Neural progenitor cell (in vitro differentiated cells): ENCODE data around the gene PHF20. TPM values are rescaled to one million over a fixed set of nuclear protein-coding genes. Genes with fewer than 3 reads are reported as not detected.

Experiments used
- DNase-seq: peaks from one replicate; pipeline ENCODE4 v3.0.0-alpha.2; 2016; ENCODE audit warnings: low spot score
- H2AFZ ChIP-seq: fragments of 200-600 bp; sonication (generic); replicated peaks from 2 replicates; pipeline ENCODE4 v1.6.1; 2016; ENCODE audit warnings: antibody characterized with exemption
- H3F3A ChIP-seq: fragments of 200-600 bp; sonication (generic); 2 replicates; pipeline ENCODE4 v1.6.1; 2016; ENCODE audit warnings: antibody characterized with exemption, low read depth
- H3K27ac ChIP-seq: fragments of 200-600 bp; sonication (generic); 2 replicates; pipeline ENCODE4 v1.5.1; 2016; ENCODE audit warnings: mild to moderate bottlenecking
- H3K27me3 ChIP-seq: fragments of 200-600 bp; sonication (generic); 2 replicates; pipeline ENCODE4 v1.6.1; 2016; ENCODE audit warnings: mild to moderate bottlenecking, moderate library complexity
- H3K36me3 ChIP-seq: fragments of 200-600 bp; sonication (generic); 2 replicates; pipeline ENCODE4 v1.5.1; 2016
- H3K4me1 ChIP-seq: fragments of 200-600 bp; sonication (generic); 2 replicates; pipeline ENCODE4 v1.6.1; 2016; ENCODE audit warnings: mixed run types
- H3K4me2 ChIP-seq: fragments of 200-600 bp; sonication (generic); 2 replicates; pipeline ENCODE4 v1.6.1; 2016
- H3K4me3 ChIP-seq: fragments of 200-600 bp; sonication (generic); 2 replicates; pipeline ENCODE4 v1.5.1; 2016
- H3K79me2 ChIP-seq: fragments of 200-600 bp; sonication (generic); 2 replicates; pipeline ENCODE4 v1.6.1; 2016; ENCODE audit warnings: low read depth
- H3K9ac ChIP-seq: fragments of 200-600 bp; sonication (generic); 2 replicates; pipeline ENCODE4 v1.6.1; 2016
- H3K9me3 ChIP-seq: fragments of 200-600 bp; sonication (generic); 2 replicates; pipeline ENCODE4 v1.5.1; 2016; ENCODE audit warnings: low read depth
- H4K20me1 ChIP-seq: fragments of 200-600 bp; sonication (generic); 2 replicates; pipeline ENCODE4 v1.6.1; 2016; ENCODE audit warnings: low read depth
- H3K27ac Mint-ChIP-seq: 3 replicates; pipeline ENCODE4 v1.8.0; 2021; ENCODE audit warnings: mixed read lengths
- H3K27me3 Mint-ChIP-seq: 2 replicates; pipeline ENCODE4 v1.8.0; 2022; ENCODE audit warnings: low read depth, mild to moderate bottlenecking, inconsistent platforms, moderate library complexity, mixed read lengths; ENCODE audit not compliant: insufficient read depth
- H3K36me3 Mint-ChIP-seq: 3 replicates; pipeline ENCODE4 v1.8.0; 2021; ENCODE audit warnings: mixed read lengths
- H3K4me1 Mint-ChIP-seq: 3 replicates; pipeline ENCODE4 v1.8.0; 2021; ENCODE audit warnings: mixed read lengths
- H3K4me3 Mint-ChIP-seq: 3 replicates; pipeline ENCODE4 v1.8.0; 2021; ENCODE audit warnings: mild to moderate bottlenecking, moderate library complexity, mixed read lengths
- H3K9me3 Mint-ChIP-seq: 3 replicates; pipeline ENCODE4 v1.8.0; 2020; ENCODE audit warnings: mixed read lengths
- EZH2 ChIP-seq: fragments of 200-600 bp; sonication (generic); IDR thresholded peaks from 2 replicates; pipeline ENCODE4 v1.6.1; 2017; ENCODE audit warnings: antibody characterized with exemption, mild to moderate bottlenecking, moderate library complexity
- EZH2phosphoT487 ChIP-seq: fragments of 200-600 bp; sonication (generic); IDR thresholded peaks from 2 replicates; pipeline ENCODE4 v1.6.1; 2017; ENCODE audit warnings: antibody characterized with exemption
- total RNA-seq: library from RNA; depleted of rRNA; stranded (reverse); fragments of >200 nt; gene quantifications from 2 replicates; pipeline ENCODE4 v1.2.3, GENCODE V29; 2015; ENCODE audit warnings: low replicate concordance
- TF ChIP-seq, protein P1 (sequence below): fragments of 200-600 bp; sonication (generic); IDR thresholded peaks from 2 replicates; pipeline ENCODE4 v1.5.1; 2017; ENCODE audit warnings: antibody characterized with exemption, mild to moderate bottlenecking

PHF20 gene
- total RNA-seq, 1 donor from 2014 or later: 54.7 TPM

DNA sequence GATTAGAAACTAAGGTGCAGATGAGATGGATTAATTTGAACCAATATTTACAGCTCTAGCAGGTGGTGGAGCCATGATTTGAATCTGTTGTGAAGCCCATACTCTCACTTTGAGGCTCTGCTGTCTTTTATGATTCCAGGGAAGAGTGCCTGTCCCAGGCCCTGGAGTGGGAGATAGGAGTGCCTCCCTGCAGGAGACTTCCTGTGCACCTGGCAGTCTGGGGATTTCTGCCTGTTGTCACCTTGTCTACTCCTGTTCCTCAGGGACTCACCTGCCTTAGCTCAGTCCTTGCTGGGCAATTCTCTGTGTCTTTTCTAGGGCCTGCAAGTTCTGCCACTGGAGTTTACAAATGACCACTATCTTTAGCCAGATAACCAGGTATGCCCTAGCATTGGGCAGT is 136.2 kb downstream of the PHF20 start:
- H3K27me3 ChIP-seq: no peaks in the 10 kb centered on the region
- peaks cover 3% of the 10 kb centered on the region for H3K27me3 Mint-ChIP-seq
- peaks cover 20% of the 10 kb centered on the region for H3K36me3 Mint-ChIP-seq
- no peak overlapping the region for H3K4me3 Mint-ChIP-seq
- H3K27ac Mint-ChIP-seq: no peak overlapping the region
- no peaks in the 10 kb centered on the region for H3K4me1 Mint-ChIP-seq
- no peak overlapping the region for H3K4me2 ChIP-seq
- H3K9ac ChIP-seq: no peak overlapping the region
- H2AFZ ChIP-seq: no peak overlapping the region
- peaks cover 6% of the 10 kb centered on the region for H4K20me1 ChIP-seq
- H3K9me3 ChIP-seq: no peaks in the 10 kb centered on the region
- H3K9me3 Mint-ChIP-seq: no peaks in the 10 kb centered on the region
- H3K36me3 ChIP-seq: no peaks in the 10 kb centered on the region
- no peak overlapping the region for H3K27ac ChIP-seq
- TF ChIP-seq EZH2phosphoT487 (no peak), EZH2 (no peak)
- TF ChIP-seq, protein P1, sequence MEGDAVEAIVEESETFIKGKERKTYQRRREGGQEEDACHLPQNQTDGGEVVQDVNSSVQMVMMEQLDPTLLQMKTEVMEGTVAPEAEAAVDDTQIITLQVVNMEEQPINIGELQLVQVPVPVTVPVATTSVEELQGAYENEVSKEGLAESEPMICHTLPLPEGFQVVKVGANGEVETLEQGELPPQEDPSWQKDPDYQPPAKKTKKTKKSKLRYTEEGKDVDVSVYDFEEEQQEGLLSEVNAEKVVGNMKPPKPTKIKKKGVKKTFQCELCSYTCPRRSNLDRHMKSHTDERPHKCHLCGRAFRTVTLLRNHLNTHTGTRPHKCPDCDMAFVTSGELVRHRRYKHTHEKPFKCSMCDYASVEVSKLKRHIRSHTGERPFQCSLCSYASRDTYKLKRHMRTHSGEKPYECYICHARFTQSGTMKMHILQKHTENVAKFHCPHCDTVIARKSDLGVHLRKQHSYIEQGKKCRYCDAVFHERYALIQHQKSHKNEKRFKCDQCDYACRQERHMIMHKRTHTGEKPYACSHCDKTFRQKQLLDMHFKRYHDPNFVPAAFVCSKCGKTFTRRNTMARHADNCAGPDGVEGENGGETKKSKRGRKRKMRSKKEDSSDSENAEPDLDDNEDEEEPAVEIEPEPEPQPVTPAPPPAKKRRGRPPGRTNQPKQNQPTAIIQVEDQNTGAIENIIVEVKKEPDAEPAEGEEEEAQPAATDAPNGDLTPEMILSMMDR: no peak
- no peaks in the 10 kb centered on the region for H3F3A ChIP-seq
- no peaks in the 10 kb centered on the region for H3K79me2 ChIP-seq
- no peaks in the 10 kb centered on the region for H3K4me1 ChIP-seq
- DNase-seq: no peak
- no peak overlapping the region for H3K4me3 ChIP-seq

DNA sequence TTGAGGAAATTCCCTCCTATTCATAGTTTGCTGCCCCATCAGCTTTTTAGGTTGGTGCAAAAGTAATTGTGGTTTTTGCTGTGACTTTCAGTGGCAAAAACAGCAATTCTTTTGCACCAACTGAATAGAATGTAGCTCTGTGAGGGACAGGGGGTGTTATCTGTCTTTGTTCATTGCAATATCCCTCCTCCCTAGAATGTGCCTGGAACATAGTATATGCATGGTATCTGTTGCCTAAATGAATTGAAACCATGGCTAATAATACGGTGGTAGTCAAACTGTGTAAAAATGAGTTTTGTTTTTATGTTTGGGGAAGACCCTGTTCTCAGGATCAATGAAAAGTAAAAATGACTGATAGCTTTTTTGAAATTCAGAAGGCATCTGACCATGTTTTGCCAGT is 137.4 kb downstream of the PHF20 start:
- Mint-ChIP-seq H3K27me3 (peaks cover 6% of the 10 kb centered on the region), H3K36me3 (peaks cover 27% of the 10 kb centered on the region), H3K9me3 (no peaks in the 10 kb centered on the region), H3K4me1 (no peaks in the 10 kb centered on the region), H3K27ac (no peak overlapping the region), H3K4me3 (no peak overlapping the region)
- Histone ChIP-seq H3K36me3 (peaks cover 6% of the 10 kb centered on the region), H3K27ac (no peak overlapping the region), H3K9ac (no peak overlapping the region), H3F3A (no peaks in the 10 kb centered on the region), H4K20me1 (peaks cover 6% of the 10 kb centered on the region), H2AFZ (no peak overlapping the region), H3K4me3 (no peak overlapping the region), H3K4me2 (no peak overlapping the region), H3K9me3 (no peaks in the 10 kb centered on the region), H3K79me2 (no peaks in the 10 kb centered on the region), H3K27me3 (no peaks in the 10 kb centered on the region), H3K4me1 (no peaks in the 10 kb centered on the region)
- DNase-seq: no peak
- no peak for TF ChIP-seq EZH2
- TF ChIP-seq, protein P1: no peak
- no peak for TF ChIP-seq EZH2phosphoT487

DNA sequence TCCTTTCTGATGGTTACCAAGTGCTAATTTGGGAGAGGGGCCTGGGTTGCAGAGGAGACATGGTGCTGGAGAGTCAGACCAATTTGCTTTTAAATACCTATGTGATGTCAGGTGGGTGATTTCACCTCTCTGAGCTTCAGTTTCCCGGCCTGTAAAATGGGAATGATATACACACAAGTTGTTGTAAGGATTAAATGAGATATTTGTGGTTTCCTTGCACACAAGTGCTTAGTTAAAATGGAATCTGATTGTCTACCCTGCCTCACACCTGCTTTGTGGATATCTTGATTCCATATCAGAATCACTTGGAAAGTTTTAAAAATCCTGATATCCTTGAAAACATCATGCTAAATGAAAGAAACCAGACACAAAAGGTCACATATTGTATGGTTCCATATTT is 138.0 kb downstream of the PHF20 start:
- H3K27ac Mint-ChIP-seq: no peak overlapping the region
- DNase-seq: no peak

More for the DNA sequence above, 138.0 kb downstream of the PHF20 start:
- no peaks in the 10 kb centered on the region for H3K79me2 ChIP-seq
- Mint-ChIP-seq H3K4me1 (no peaks in the 10 kb centered on the region), H3K9me3 (no peaks in the 10 kb centered on the region), H3K4me3 (no peak overlapping the region), H3K36me3 (peaks cover 29% of the 10 kb centered on the region), H3K27me3 (peaks cover 6% of the 10 kb centered on the region)
- H3F3A ChIP-seq: no peaks in the 10 kb centered on the region
- TF ChIP-seq EZH2phosphoT487: no peak
- TF ChIP-seq, protein P1: no peak
- no peak for TF ChIP-seq EZH2
- H3K27me3 ChIP-seq: no peaks in the 10 kb centered on the region
- H3K36me3 ChIP-seq: peaks cover 11% of the 10 kb centered on the region
- no peaks in the 10 kb centered on the region for H3K4me1 ChIP-seq
- H3K9ac ChIP-seq: no peak overlapping the region
- H2AFZ ChIP-seq: no peak overlapping the region
- H3K4me2 ChIP-seq: no peak overlapping the region
- peaks cover 6% of the 10 kb centered on the region for H4K20me1 ChIP-seq
- no peaks in the 10 kb centered on the region for H3K9me3 ChIP-seq
- no peak overlapping the region for H3K27ac ChIP-seq
- no peak overlapping the region for H3K4me3 ChIP-seq
